Coronary artery (tissue), 2 donors: ENCODE data around the gene SLC13A3.

Experiments used
- DNase-seq: peaks from one replicate; pipeline ENCODE4 v3.0.0-alpha.2; 2017; ENCODE audit warnings: low spot score
- H3K27ac ChIP-seq, 2 donors: fragments of 200-600 bp; sonication (generic); one replicate each; pipeline ENCODE4 v1.5.1; 2016 to 2019
- H3K4me3 ChIP-seq: fragments of 200-600 bp; sonication (generic); 2 replicates; pipeline ENCODE4 v1.5.1; 2016; ENCODE audit warnings: mild to moderate bottlenecking, moderate library complexity
- CTCF ChIP-seq: fragments of 200-600 bp; sonication (generic); IDR thresholded peaks from one replicate; pipeline ENCODE4 v1.5.1; 2019; ENCODE audit warnings: antibody characterized with exemption

SLC13A3 gene

DNA sequence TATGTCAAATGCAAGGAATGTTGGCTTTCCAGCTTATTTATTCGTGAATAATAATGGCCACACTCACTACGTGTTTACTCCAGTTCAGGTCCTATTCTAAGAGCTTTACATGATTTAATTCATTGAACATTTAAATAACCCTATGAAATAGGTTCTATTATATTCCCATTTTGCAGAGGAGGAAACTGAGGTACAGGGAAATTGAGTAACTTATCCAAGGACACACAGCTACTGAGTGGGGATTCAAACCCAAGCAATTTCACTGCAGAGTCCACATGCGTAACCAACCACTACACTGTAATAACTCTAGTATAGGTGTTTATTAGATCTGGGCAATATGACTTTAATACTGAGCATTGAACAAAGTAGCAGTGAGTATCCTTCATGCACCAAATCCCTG lies 12.3 kb upstream of the SLC13A3 start:
- no peak overlapping the region for H3K27ac ChIP-seq
- DNase-seq = no peak
- H3K4me3 ChIP-seq = no peak overlapping the region
- no peak for TF ChIP-seq CTCF

DNA sequence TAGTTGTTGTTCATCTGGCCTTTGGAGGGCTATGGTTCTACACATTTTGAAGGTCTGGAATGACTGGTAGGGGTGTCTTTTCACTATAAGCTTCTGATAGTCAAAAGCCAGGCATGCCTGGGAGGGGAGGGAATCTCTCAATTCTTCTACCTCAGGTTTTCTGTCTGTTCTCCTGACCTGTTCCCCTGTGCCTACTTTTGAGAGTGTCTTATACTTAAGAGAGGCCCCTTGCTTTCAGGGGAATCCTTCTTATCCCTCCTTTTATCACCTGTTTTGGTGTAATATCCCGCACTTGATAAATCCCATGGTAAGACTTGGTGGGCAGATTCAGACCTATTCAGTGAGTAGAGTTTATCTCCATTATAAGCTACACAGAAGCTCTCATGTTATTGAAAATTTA lies 10.4 kb upstream of the SLC13A3 start:
- DNase-seq = no peak
- no peak for TF ChIP-seq CTCF
- Histone ChIP-seq H3K4me3 (no peak overlapping the region), H3K27ac (no peak overlapping the region)

DNA sequence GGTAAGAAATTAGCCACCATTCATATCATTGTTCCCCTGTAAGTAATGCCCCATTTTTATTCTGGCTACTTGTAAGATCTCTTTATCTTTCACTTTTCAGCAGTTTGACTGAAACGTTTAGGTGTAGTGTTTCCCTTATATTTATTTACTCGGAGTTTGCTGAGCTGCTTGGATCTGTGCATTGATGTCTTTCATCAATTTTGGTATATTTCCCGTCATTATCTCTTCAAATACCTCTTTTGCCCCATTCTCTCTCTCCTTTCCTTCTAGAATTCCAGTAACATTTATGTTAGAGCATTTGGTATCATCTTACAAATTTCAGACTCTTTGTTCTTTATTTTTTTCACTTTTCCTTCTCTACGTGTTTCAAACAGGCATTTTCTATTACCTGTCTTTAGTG lies 9.2 kb upstream of the SLC13A3 start:
- no peak overlapping the region for H3K4me3 ChIP-seq
- no peak for DNase-seq
- TF ChIP-seq CTCF = no peak
- H3K27ac ChIP-seq = no peak overlapping the region

GRCh38 chr20:46657618-46658017 lies 6.4 kb upstream of the SLC13A3 start:
- TF ChIP-seq CTCF = no peak
- H3K27ac ChIP-seq = no peak overlapping the region
- no peak overlapping the region for H3K4me3 ChIP-seq
- DNase-seq = no peak

DNA sequence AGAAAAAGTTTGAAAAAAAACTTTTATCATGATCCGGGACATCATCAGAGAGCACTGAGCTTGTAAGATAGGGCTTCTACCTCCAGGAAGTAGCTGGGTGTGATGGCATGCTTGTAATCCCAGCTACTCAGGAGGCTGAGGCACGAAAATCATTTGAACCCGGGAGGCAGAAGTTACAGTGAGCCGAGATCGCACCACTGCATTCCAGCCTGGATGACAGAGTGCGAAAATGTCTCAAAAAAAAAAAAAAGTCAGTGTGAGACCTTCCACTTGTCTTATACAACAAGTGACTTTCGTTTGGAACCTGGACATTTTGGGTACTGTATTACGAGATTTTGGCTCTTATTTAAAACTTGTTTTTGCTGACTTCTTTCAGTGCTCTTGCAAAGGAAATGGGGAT lies 5.9 kb upstream of the SLC13A3 start:
- no peak for DNase-seq
- Histone ChIP-seq H3K4me3 (no peak overlapping the region), H3K27ac (no peak overlapping the region)
- no peak for TF ChIP-seq CTCF

GRCh38 chr20:46652699-46653098 lies 1.4 kb upstream of the SLC13A3 start:
- DNase-seq = no peak

More at GRCh38 chr20:46652699-46653098, 1.4 kb upstream of the SLC13A3 start:
- no peak overlapping the region for H3K27ac ChIP-seq
- no peak for TF ChIP-seq CTCF
- H3K4me3 ChIP-seq = no peak overlapping the region
